ENCODE data around the gene SLC38A7.

SLC38A7 gene

DNA sequence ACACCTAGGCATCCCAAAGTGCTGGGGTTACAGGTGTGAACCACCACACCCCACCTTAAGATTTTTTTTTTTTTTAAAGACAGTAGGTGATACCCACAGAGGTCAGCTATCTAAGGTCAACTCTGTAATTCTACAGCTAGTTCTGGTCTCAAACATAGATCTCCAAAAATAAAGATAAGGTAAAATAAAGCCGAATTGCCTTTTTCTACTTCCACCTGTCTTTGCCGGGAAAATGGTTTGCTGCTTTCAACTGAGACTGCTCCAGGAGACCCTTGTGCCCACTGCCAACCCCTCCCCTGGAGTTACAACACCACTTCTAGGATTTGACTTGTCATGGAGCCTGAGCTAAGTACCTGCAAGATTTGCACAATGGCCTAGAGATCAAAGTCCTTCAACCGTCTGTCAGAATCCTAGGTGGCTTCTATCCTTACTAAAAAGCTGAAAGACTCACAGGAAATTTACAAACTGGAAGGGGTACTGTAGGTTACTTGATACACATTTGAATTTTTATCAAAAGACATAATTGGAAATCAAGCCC lies 50.2 kb downstream of the SLC38A7 start:
- no peak for DNase-seq

DNA sequence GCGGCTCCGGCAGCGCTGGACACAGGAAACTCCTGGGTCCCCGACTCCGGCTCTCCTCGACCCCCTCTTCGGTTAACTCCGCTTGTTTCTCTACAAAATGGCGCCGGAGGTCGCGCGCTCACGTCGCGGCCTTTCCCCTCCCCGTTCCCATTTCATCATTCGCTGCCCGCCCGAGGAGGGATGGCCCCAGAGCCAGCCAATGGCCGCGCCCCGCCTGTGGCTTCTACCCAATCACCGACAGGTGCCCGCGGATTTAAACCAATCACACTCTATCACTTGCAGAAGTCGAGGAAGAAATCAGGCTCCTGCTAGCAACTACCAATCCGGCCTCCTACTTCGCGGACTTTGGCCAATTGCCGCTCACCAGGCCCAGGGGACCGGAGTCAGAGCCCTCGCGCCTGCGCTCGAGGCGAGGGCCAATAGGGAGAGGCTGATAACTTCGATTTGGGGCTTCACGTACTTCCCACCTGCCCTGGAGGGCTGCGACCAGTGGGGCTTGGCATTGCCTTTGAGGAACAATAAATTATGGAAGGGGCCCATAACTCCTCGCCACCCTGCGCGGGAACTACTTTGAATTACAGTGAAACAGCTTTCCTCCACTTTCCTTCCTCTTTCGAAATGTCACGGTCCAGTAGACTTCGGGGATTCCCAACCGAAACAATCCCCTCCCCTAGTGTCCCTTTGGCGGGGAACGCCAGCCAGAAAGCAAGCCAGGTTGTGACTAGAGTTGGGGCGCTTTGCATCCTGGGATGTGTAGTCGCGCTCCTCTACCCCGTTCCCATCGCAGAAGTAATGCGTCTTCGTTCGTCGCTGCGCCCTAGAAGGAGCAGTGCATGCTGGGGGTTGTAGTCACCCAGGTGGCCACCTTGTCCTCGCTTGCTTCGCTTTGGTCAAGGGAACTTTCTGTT lies 54.6 kb downstream of the SLC38A7 start, which contains the start of gene CNOT1:
CNOT1 (minus strand) TSS at position 94 of the 908 bp plus-strand sequence. CDS start 30,489 bp downstream, outside the sequence.
- peak; percentile 100 for DNase-seq

DNA sequence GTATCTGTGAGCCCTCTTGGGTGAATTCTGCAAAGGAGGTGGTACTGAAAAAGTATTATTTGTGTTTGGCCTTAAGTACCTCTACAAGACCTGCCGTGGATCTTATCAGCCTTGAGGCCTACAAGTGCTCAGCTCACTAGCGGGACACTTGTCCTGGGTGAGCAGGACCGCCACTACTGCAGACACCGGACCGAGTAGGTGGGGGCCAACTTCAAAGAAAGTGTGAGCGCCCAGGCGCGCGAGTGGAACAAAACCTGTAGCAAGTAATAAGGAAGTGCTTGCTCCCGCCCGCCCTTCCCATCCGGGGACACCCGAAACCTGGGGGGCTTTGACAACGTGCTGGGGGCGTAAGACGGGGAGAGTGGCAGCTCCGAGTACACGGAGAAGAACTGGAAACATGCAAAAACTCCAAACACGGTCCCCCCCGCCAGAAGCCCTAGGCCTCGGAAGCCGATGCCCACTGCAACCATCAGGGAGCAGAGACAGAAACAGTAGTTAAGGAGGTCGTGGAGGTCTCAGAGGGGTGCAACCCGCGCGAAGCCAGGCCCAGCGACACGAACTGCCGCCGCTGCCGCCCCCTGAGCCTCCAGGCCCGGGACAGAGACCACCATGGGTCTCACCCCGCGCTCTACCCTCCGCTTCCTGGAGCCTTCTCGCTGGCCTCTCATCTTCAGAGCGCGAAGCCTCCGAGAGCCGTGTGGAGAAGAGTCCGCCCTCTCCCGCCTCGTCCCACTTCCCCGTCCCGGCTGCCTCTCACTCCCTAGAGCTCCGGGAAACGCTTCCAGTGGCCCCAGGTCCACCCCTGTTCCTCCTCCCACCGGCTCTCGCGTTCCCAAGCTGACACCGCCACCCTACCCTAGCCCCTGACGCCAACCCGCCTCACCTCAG lies 55.5 kb downstream of the SLC38A7 start:
- peak; percentile 61 for DNase-seq

DNA sequence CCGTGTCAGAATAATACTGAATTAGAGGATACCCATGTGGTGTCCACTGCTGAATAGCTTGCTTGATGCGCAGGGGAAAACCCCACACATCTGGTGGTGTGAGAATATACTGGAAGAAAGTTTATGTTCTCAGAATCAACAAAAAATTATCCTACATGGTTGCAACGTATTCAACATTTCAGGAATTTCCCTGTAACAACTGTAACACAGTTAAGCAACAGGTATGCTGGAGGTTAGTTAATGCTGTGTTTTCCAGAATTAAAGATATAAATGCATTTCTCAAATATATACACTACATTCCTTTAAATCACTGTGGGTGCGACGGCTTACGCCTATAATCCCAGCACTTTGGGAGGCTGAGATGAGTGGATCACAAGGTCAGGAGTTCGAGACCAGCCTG lies 60.4 kb downstream of the SLC38A7 start:
- no peak for DNase-seq

DNA sequence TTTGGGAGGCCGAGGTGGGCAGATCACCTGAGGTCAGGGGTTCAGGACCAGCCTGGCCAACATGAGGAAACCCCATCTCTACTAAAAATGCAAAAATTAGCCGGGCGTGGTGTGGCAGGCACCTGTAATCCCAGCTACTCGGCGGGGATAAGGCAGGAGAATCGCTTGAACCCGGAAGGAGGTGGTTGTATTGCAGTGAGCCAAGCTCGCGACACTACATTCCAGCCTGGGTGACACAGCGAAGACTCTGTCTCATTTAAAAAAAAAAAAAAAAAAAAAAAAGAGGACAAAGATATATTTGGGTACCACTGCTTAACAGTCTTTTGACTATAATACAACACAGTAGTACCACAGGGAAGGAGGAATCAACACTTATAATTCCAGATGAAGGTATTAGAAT lies 64.2 kb downstream of the SLC38A7 start:
- DNase-seq: no peak

DNA sequence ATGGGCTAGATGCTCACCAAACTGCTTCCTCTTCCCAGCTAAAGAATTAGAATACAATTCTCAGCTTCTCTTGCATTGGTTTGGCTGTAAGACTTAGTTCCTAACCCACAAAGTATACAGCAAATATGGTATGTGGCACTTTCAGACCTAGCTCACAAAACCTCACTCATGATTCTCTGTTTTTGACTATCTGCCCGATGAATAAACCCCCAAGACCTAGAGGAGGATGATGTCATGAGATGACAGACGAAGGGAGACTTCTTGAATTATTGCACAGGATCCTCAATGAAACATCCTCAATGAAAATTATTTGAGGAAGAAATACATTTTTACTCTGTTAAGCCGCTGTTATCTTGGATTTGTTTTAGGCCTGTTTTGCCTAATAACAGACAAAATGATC lies 69.3 kb downstream of the SLC38A7 start:
- no peak for DNase-seq
